Suprapubic skin (tissue), 4 donors: ENCODE results near the gene MAP1A.

Source experiments
- CTCF ChIP-seq, 2 donors: fragments of 200-600 bp in 1 of 2; fragments of 450-650 bp in 1 of 2; sonication (generic) in 1 of 2; IDR thresholded peaks; one replicate each; pipeline ENCODE4 v1.5.1; 2016 to 2019; ENCODE audit warnings: antibody characterized with exemption in 2 of 2, mild to moderate bottlenecking in 1 of 2, moderate library complexity in 1 of 2
- POLR2A ChIP-seq, 2 donors: fragments of 450-650 bp; IDR thresholded peaks; one replicate each; pipeline ENCODE4 v1.6.1; 2017; ENCODE audit warnings: antibody characterized with exemption in 2 of 2, mild to moderate bottlenecking in 2 of 2, moderate library complexity in 2 of 2
- POLR2AphosphoS5 ChIP-seq, 3 donors: sonication (generic); formaldehyde crosslinking; IDR thresholded peaks; one replicate each; pipeline ENCODE4 v1.6.1; 2017; ENCODE audit warnings: antibody characterized with exemption in 3 of 3

- TF ChIP-seq CTCF (IDR thresholded peaks at IDR 0.05) (no peak), POLR2A (IDR thresholded peaks at IDR 0.05) (no peak), POLR2AphosphoS5 (IDR thresholded peaks at IDR 0.05) (no peak)
Measured at GRCh38 chr15:43469867-43470266, 47.5 kb upstream of the MAP1A start.
